Smooth muscle cell (in vitro differentiated cells): ENCODE data around the gene TNK2. TPM values are rescaled to one million over a fixed set of nuclear protein-coding genes. Genes with fewer than 3 reads are reported as not detected.

ENCODE experiments used
- DNase-seq: peaks from one replicate; lab custom pipeline; 2025; ENCODE audit not compliant: unreplicated experiment; lab: John Stamatoyannopoulos, UW
- H2AFZ ChIP-seq: fragments of 200-600 bp; sonication (generic); 2 replicates; pipeline ENCODE4 v1.6.0; 2016; ENCODE audit warnings: antibody characterized with exemption, low read depth, mild to moderate bottlenecking
- H3F3A ChIP-seq: fragments of 200-600 bp; sonication (generic); 2 replicates; pipeline ENCODE4 v1.6.0; 2017; ENCODE audit warnings: antibody characterized with exemption, low read depth
- H3K27ac ChIP-seq: fragments of 200-600 bp; sonication (generic); 2 replicates; pipeline ENCODE4 v1.5.1; 2016; ENCODE audit warnings: low read depth, mild to moderate bottlenecking
- H3K27me3 ChIP-seq: fragments of 200-600 bp; sonication (generic); 2 replicates; pipeline ENCODE4 v1.6.1; 2016; ENCODE audit warnings: low read depth, mild to moderate bottlenecking
- H3K36me3 ChIP-seq: fragments of 200-600 bp; sonication (generic); 2 replicates; pipeline ENCODE4 v1.5.1; 2016; ENCODE audit warnings: low read depth
- H3K4me1 ChIP-seq: fragments of 200-600 bp; sonication (generic); 2 replicates; pipeline ENCODE4 v1.5.1; 2016; ENCODE audit warnings: low read depth
- H3K4me2 ChIP-seq: fragments of 200-600 bp; sonication (generic); 2 replicates; pipeline ENCODE4 v1.6.0; 2016; ENCODE audit warnings: mild to moderate bottlenecking
- H3K4me3 ChIP-seq: fragments of 200-600 bp; sonication (generic); 2 replicates; pipeline ENCODE4 v1.5.1; 2016; ENCODE audit warnings: mild to moderate bottlenecking
- H3K79me2 ChIP-seq: fragments of 200-600 bp; sonication (generic); 2 replicates; pipeline ENCODE4 v1.6.0; 2016; ENCODE audit warnings: low read depth, mild to moderate bottlenecking
- H3K9ac ChIP-seq: fragments of 200-600 bp; sonication (generic); 2 replicates; pipeline ENCODE4 v1.6.0; 2016; ENCODE audit warnings: low read depth
- H3K9me3 ChIP-seq: fragments of 200-600 bp; sonication (generic); replicated peaks from 2 replicates; pipeline ENCODE4 v1.5.1; 2016; ENCODE audit warnings: low read depth
- H4K20me1 ChIP-seq: fragments of 200-600 bp; sonication (generic); 2 replicates; pipeline ENCODE4 v1.6.0; 2016; ENCODE audit warnings: low read depth
- WGBS: methylation state at CpG from one replicate; pipeline ENCODE4 v1.1.7; 2016; ENCODE audit warnings: low lambda C conversion rate; 5-methylcytosine and 5-hydroxymethylcytosine counted together
- microRNA-seq: library from miRNA; unstranded; fragments of <30 nt; microRNA quantifications from one replicate; pipeline ENCODE4, GENCODE V29; 2016; ENCODE audit warnings: borderline number of aligned reads
- polyA plus RNA-seq: library from polyadenylated mRNA; unstranded; fragments of >200 nt; fragmentation: Nextera tagmentation; extraction: Ambion mirVana; gene quantifications from 2 replicates; pipeline ENCODE4 v1.2.1, GENCODE V29; 2016
- small RNA-seq: library from RNA; depleted of rRNA; stranded (forward); fragments of <200 nt; gene quantifications from one replicate; pipeline ENCODE3, GENCODE V24; 2014
- total RNA-seq: library from RNA; depleted of rRNA; stranded (reverse); fragments of >200 nt; gene quantifications from 2 replicates; pipeline ENCODE4 v1.2.3, GENCODE V29; 2014
- TF ChIP-seq, protein P1 (sequence below): fragments of 200-600 bp; sonication (generic); IDR thresholded peaks from 2 replicates; pipeline ENCODE4 v1.5.1; 2017; ENCODE audit warnings: borderline replicate concordance, mild to moderate bottlenecking, antibody characterized with exemption; ENCODE audit not compliant: insufficient read depth, poor library complexity, severe bottlenecking

Gene TNK2
- total and polyA plus RNA-seq, 2 experiments from 2014 or later: 2.8 to 10.6 TPM

GRCh38 chr3:195815169-195815771 lies 93.1 kb downstream of the TNK2 start:
- TF ChIP-seq, protein P1, sequence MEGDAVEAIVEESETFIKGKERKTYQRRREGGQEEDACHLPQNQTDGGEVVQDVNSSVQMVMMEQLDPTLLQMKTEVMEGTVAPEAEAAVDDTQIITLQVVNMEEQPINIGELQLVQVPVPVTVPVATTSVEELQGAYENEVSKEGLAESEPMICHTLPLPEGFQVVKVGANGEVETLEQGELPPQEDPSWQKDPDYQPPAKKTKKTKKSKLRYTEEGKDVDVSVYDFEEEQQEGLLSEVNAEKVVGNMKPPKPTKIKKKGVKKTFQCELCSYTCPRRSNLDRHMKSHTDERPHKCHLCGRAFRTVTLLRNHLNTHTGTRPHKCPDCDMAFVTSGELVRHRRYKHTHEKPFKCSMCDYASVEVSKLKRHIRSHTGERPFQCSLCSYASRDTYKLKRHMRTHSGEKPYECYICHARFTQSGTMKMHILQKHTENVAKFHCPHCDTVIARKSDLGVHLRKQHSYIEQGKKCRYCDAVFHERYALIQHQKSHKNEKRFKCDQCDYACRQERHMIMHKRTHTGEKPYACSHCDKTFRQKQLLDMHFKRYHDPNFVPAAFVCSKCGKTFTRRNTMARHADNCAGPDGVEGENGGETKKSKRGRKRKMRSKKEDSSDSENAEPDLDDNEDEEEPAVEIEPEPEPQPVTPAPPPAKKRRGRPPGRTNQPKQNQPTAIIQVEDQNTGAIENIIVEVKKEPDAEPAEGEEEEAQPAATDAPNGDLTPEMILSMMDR: no peak

GRCh38 chr3:195813916-195814640 lies 94.3 kb downstream of the TNK2 start:
- no peaks in the 10 kb centered on the region for H3K27me3 ChIP-seq
- H3K4me1 ChIP-seq: no peaks in the 10 kb centered on the region

More at GRCh38 chr3:195815169-195815771, 93.1 kb downstream of the TNK2 start:
- Histone ChIP-seq H3K4me1 (no peaks in the 10 kb centered on the region), H3K27ac (no peak overlapping the region), H3K79me2 (no peaks in the 10 kb centered on the region), H3K36me3 (no peaks in the 10 kb centered on the region), H3F3A (no peaks in the 10 kb centered on the region), H3K9me3 (no peaks in the 10 kb centered on the region), H2AFZ (no peak overlapping the region), H3K4me2 (no peak overlapping the region), H3K4me3 (no peak overlapping the region), H3K9ac (no peak overlapping the region), H3K27me3 (no peaks in the 10 kb centered on the region), H4K20me1 (no peaks in the 10 kb centered on the region)
- no peak for DNase-seq
- WGBS: 77% methylated on average over 18 of the region's 18 CpGs

More at GRCh38 chr3:195813916-195814640, 94.3 kb downstream of the TNK2 start:
- Histone ChIP-seq H4K20me1 (no peaks in the 10 kb centered on the region), H3K9me3 (no peaks in the 10 kb centered on the region), H2AFZ (no peak overlapping the region), H3K9ac (no peak overlapping the region), H3K4me3 (no peak overlapping the region), H3K79me2 (no peaks in the 10 kb centered on the region), H3F3A (no peaks in the 10 kb centered on the region), H3K36me3 (no peaks in the 10 kb centered on the region), H3K27ac (no peak overlapping the region), H3K4me2 (no peak overlapping the region)
- DNase-seq: no peak
- TF ChIP-seq, protein P1: no peak
- WGBS: 94% methylated on average over 24 of the region's 24 CpGs

Small RNA genes within 50 kb of the gene (microRNA-seq; reads per million reads assigned to microRNA genes)
- not detected for gene MIR6829

Small RNA genes within 50 kb of the gene (small RNA-seq; reads per million reads assigned to genes)
- not detected for gene MIR6829
- not detected for gene RNU2-11P

Other genes with a start within 250 kb of the TNK2 start
- 2.2 and 5.9 TPM in 2 replicates for gene MUC20, start 187.6 kb downstream of the TNK2 start, total RNA-seq
- 2.5 and 6.7 TPM in 2 replicates for gene MUC20, start 187.6 kb downstream of the TNK2 start, polyA plus RNA-seq
- gene MUC4, start 96.6 kb downstream of the TNK2 start, total RNA-seq: not detected in 2 replicates
- 0.52 TPM in 1 of 2 replicates, not detected in the other for gene MUC4, start 96.6 kb downstream of the TNK2 start, polyA plus RNA-seq
- gene TFRC, start 173.5 kb upstream of the TNK2 start, total RNA-seq: 39.0 and 55.1 TPM in 2 replicates
- gene TFRC, start 173.5 kb upstream of the TNK2 start, polyA plus RNA-seq: 17.1 and 22.1 TPM in 2 replicates